ENCODE results near the gene TSEN34.

Gene TSEN34

GRCh38 chr19:54164369-54165068 is 26.6 kb upstream of the TSEN34 start:
- no peaks in the 10 kb centered on the region for H3K27me3 ChIP-seq (ENCODE audit: insufficient read depth, low read length, poor library complexity)
- peaks cover 43% of the 10 kb centered on the region for H3K4me1 ChIP-seq (ENCODE audit: insufficient read depth, low read length)
- peaks cover 18% of the 10 kb centered on the region for H3K79me2 ChIP-seq (ENCODE audit: insufficient read depth, low read length)
- ATAC-seq (ENCODE audit: insufficient read depth, low read depth) (no peak), DNase-seq (no peak)
- TF ChIP-seq EZH2 (IDR thresholded peaks at IDR 0.05; ENCODE audit: borderline replicate concordance, low read depth, low read length, severe bottlenecking) = no peak
- no peak for TF ChIP-seq CTCF (IDR thresholded peaks at IDR 0.05; ENCODE audit: borderline replicate concordance, extremely low read depth, low read length, poor library complexity, severe bottlenecking)
- peaks cover 5% of the 10 kb centered on the region for H4K20me1 ChIP-seq (ENCODE audit: insufficient read depth, low read length)
- H3K4me2 ChIP-seq (ENCODE audit: insufficient read depth, low read length) = no peak overlapping the region
- H3K36me3 ChIP-seq (ENCODE audit: insufficient read depth, low read length) = no peaks in the 10 kb centered on the region
- H3K27ac ChIP-seq (ENCODE audit: low read length) = no peak overlapping the region
- H3K4me3 ChIP-seq (ENCODE audit: low read depth in 1 of 2, low read length in 2 of 2) = no peak overlapping the region
- H2AFZ ChIP-seq (ENCODE audit: low read depth, low read length) = no peak overlapping the region
- no peak overlapping the region for H3K9ac ChIP-seq (ENCODE audit: low read depth, low read length)
- H3K9me3 ChIP-seq (ENCODE audit: insufficient read depth, low read length, severe bottlenecking) = no peaks in the 10 kb centered on the region

DNA sequence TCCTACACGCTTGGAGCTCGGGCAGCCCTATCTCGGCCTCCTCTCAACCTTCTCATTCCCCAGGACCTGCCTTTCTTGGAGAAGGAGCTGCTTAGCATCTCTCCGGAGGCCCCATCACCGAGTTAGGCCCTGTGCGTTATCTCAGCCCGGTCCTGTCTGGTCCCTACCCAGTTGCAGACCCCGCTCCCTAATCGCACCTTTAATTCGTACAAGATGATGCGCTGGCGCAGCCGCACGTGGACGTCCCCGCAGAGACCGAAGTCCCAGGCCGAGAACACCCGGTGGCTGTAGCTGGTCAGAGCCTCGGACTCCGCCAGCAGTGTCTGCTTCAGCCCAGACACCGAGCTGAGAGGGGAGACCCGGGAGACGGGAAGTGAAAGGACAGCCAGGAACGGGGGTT is 25.9 kb upstream of the TSEN34 start:
- Histone ChIP-seq H4K20me1 (ENCODE audit: insufficient read depth, low read length) (peaks cover 5% of the 10 kb centered on the region), H3K27me3 (ENCODE audit: insufficient read depth, low read length, poor library complexity) (no peaks in the 10 kb centered on the region), H3K4me2 (ENCODE audit: insufficient read depth, low read length) (no peak overlapping the region), H3K27ac (ENCODE audit: low read length) (no peak overlapping the region), H3K36me3 (ENCODE audit: insufficient read depth, low read length) (no peaks in the 10 kb centered on the region), H3K9me3 (ENCODE audit: insufficient read depth, low read length, severe bottlenecking) (no peaks in the 10 kb centered on the region), H3K4me3 (ENCODE audit: low read depth in 1 of 2, low read length in 2 of 2) (no peak overlapping the region), H3K4me1 (ENCODE audit: insufficient read depth, low read length) (peaks cover 40% of the 10 kb centered on the region), H2AFZ (ENCODE audit: low read depth, low read length) (no peak overlapping the region), H3K79me2 (ENCODE audit: insufficient read depth, low read length) (peaks cover 16% of the 10 kb centered on the region), H3K9ac (ENCODE audit: low read depth, low read length) (no peak overlapping the region)
- DNase-seq (no peak), ATAC-seq (ENCODE audit: insufficient read depth, low read depth) (no peak)
- TF ChIP-seq EZH2 (IDR thresholded peaks at IDR 0.05; ENCODE audit: borderline replicate concordance, low read depth, low read length, severe bottlenecking) = no peak
- TF ChIP-seq CTCF (IDR thresholded peaks at IDR 0.05; ENCODE audit: borderline replicate concordance, extremely low read depth, low read length, poor library complexity, severe bottlenecking) = no peak

GRCh38 chr19:54168174-54168917 is 22.8 kb upstream of the TSEN34 start:
- Histone ChIP-seq H3K27ac (ENCODE audit: low read length) (no peak overlapping the region), H3K79me2 (ENCODE audit: insufficient read depth, low read length) (no peaks in the 10 kb centered on the region), H3K4me2 (ENCODE audit: insufficient read depth, low read length) (peak overlapping the region; percentile 55), H3K4me3 (ENCODE audit: low read depth in 1 of 2, low read length in 2 of 2) (peak overlapping the region in 1 of 2 experiments; percentile 33; a peak in 1 of 4 replicates), H3K9ac (ENCODE audit: low read depth, low read length) (peak overlapping the region; percentile 30; the same call in 1 of the 2 replicates), H4K20me1 (ENCODE audit: insufficient read depth, low read length) (0 out of 2 replicates have a peak, but pooled peaks cover 3% of the 10 kb centered on the region), H3K27me3 (ENCODE audit: insufficient read depth, low read length, poor library complexity) (no peaks in the 10 kb centered on the region), H3K36me3 (ENCODE audit: insufficient read depth, low read length) (no peaks in the 10 kb centered on the region), H2AFZ (ENCODE audit: low read depth, low read length) (peak overlapping the region; percentile 57), H3K9me3 (ENCODE audit: insufficient read depth, low read length, severe bottlenecking) (no peaks in the 10 kb centered on the region), H3K4me1 (ENCODE audit: insufficient read depth, low read length) (peaks cover 10% of the 10 kb centered on the region)
- DNase-seq = peak; percentile 92
- no peak for TF ChIP-seq EZH2 (IDR thresholded peaks at IDR 0.05; ENCODE audit: borderline replicate concordance, low read depth, low read length, severe bottlenecking)
- TF ChIP-seq CTCF (IDR thresholded peaks at IDR 0.05; ENCODE audit: borderline replicate concordance, extremely low read depth, low read length, poor library complexity, severe bottlenecking) = peak; percentile 88
- peak; percentile 99 for ATAC-seq (ENCODE audit: insufficient read depth, low read depth)

All from DND-41 (cell line).